ENCODE measurements around the gene C1QTNF8. TPM values are rescaled to one million over a fixed set of nuclear protein-coding genes. Genes with fewer than 3 reads are reported as not detected.

The C1QTNF8 gene
- total RNA-seq, 1 donor from 2014 or later, result not detected

DNA sequence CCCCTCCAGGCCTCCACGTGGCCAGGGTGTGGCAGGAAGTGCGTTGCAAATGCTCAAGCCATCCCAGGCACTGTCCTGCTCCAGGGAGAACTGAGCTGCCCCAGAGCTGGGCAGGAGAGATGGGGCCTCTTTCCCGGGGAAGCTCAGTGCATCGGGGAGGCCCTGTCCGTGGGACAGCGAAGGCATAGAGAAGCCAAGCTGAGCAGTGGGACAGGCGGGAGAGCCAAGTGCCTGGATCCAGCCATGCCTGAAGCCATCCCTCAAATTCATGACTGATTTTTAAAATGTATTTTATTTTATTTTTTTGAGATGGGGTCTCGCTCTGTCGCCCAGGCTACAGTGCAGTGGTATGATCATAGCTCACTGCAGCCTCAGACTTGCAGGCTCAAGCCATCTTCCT, 48.9 kb downstream of the C1QTNF8 start:
- Mint-ChIP-seq H3K4me3 (ENCODE audit: unreplicated experiment) (no peak overlapping the region), H3K36me3 (ENCODE audit: unreplicated experiment) (peaks cover 5% of the 10 kb centered on the region), H3K9me3 (ENCODE audit: unreplicated experiment) (peaks cover 5% of the 10 kb centered on the region), H3K27me3 (ENCODE audit: unreplicated experiment) (peaks cover 4% of the 10 kb centered on the region), H3K27ac (ENCODE audit: unreplicated experiment) (no peak overlapping the region), H3K4me1 (ENCODE audit: low read depth, unreplicated experiment) (no peaks in the 10 kb centered on the region)
- DNase-seq, result no peak
- TF ChIP-seq, protein P1, sequence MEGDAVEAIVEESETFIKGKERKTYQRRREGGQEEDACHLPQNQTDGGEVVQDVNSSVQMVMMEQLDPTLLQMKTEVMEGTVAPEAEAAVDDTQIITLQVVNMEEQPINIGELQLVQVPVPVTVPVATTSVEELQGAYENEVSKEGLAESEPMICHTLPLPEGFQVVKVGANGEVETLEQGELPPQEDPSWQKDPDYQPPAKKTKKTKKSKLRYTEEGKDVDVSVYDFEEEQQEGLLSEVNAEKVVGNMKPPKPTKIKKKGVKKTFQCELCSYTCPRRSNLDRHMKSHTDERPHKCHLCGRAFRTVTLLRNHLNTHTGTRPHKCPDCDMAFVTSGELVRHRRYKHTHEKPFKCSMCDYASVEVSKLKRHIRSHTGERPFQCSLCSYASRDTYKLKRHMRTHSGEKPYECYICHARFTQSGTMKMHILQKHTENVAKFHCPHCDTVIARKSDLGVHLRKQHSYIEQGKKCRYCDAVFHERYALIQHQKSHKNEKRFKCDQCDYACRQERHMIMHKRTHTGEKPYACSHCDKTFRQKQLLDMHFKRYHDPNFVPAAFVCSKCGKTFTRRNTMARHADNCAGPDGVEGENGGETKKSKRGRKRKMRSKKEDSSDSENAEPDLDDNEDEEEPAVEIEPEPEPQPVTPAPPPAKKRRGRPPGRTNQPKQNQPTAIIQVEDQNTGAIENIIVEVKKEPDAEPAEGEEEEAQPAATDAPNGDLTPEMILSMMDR (IDR thresholded peaks at IDR 0.05; ENCODE audit: partially characterized antibody, unreplicated experiment), result no peak

- no peak for DNase-seq
- Mint-ChIP-seq H3K9me3 (ENCODE audit: unreplicated experiment) (peaks cover 7% of the 10 kb centered on the region), H3K27me3 (ENCODE audit: unreplicated experiment) (peaks cover 9% of the 10 kb centered on the region), H3K4me3 (ENCODE audit: unreplicated experiment) (no peak overlapping the region), H3K27ac (ENCODE audit: unreplicated experiment) (no peak overlapping the region), H3K4me1 (ENCODE audit: low read depth, unreplicated experiment) (no peaks in the 10 kb centered on the region), H3K36me3 (ENCODE audit: unreplicated experiment) (peaks cover 10% of the 10 kb centered on the region)
- TF ChIP-seq, protein P1 (IDR thresholded peaks at IDR 0.05; ENCODE audit: partially characterized antibody, unreplicated experiment), result no peak
These were observed 49.8 kb downstream of the C1QTNF8 start for GRCh38 chr16:1045993-1046911.

GRCh38 chr16:1045310-1045992, 50.6 kb downstream of the C1QTNF8 start:
- H3K4me3 Mint-ChIP-seq (ENCODE audit: unreplicated experiment), result no peak overlapping the region
- peaks cover 7% of the 10 kb centered on the region for H3K9me3 Mint-ChIP-seq (ENCODE audit: unreplicated experiment)
- peaks cover 10% of the 10 kb centered on the region for H3K36me3 Mint-ChIP-seq (ENCODE audit: unreplicated experiment)
- no peaks in the 10 kb centered on the region for H3K4me1 Mint-ChIP-seq (ENCODE audit: low read depth, unreplicated experiment)
- TF ChIP-seq, protein P1 (IDR thresholded peaks at IDR 0.05; ENCODE audit: partially characterized antibody, unreplicated experiment), result no peak
- no peak for DNase-seq
- H3K27ac Mint-ChIP-seq (ENCODE audit: unreplicated experiment), result no peak overlapping the region
- peaks cover 7% of the 10 kb centered on the region for H3K27me3 Mint-ChIP-seq (ENCODE audit: unreplicated experiment)

GRCh38 chr16:1044460-1045309, 51.4 kb downstream of the C1QTNF8 start:
- Mint-ChIP-seq H3K4me1 (ENCODE audit: low read depth, unreplicated experiment) (no peaks in the 10 kb centered on the region), H3K4me3 (ENCODE audit: unreplicated experiment) (no peak overlapping the region), H3K27me3 (ENCODE audit: unreplicated experiment) (peaks cover 7% of the 10 kb centered on the region), H3K27ac (ENCODE audit: unreplicated experiment) (no peak overlapping the region), H3K9me3 (ENCODE audit: unreplicated experiment) (peaks cover 7% of the 10 kb centered on the region), H3K36me3 (ENCODE audit: unreplicated experiment) (peaks cover 10% of the 10 kb centered on the region)
- DNase-seq, result no peak
- TF ChIP-seq, protein P1 (IDR thresholded peaks at IDR 0.05; ENCODE audit: partially characterized antibody, unreplicated experiment), result no peak

Data from glutamatergic neuron (in vitro differentiated cells).